Stimulated activated CD8-positive, alpha-beta memory T cell treated with anti-CD3 and anti-CD28 coated beads, Interleukin-15, amount 100 ng/mL, for 4 hours (primary cell): Measurements from ENCODE around the gene CDC25A.

Experiments
- DNase-seq, 2 donors: peaks; one replicate each; pipeline ENCODE4 v3.0.0-alpha.2; 2020; ENCODE audit warnings: low read depth in 2 of 2

Gene CDC25A

GRCh38 chr3:48194446-48195071 is 6.3 kb upstream of the CDC25A start:
- no peak for DNase-seq

- no peak for DNase-seq
Measured at GRCh38 chr3:48190911-48191310, 2.7 kb upstream of the CDC25A start.

DNA sequence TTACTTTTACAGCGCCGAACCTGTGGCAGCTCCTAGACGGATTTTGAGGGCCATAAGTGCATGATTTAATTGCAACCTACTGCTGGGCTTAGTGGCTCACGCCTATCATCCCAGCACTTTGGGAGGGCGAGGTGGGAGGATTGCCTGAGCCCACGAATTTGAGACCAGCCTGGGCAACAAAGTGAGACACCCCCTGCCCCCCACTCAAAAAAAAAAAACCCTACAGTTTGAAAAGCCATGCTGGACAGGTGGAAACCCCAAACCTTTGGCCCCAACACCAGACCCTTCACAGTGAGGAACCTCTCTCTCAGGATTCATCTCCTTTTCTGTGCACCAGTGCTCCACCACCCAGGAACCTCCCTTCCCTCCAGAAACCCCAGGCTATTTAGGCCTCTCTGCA is 1.1 kb upstream of the CDC25A start:
- DNase-seq = no peak

- peak in 1 of 2 donors; percentile 6 for DNase-seq
Measured at GRCh38 chr3:48187579-48188265, 495 bp downstream of the CDC25A start.

GRCh38 chr3:48187301-48187578 is 977 bp downstream of the CDC25A start:
- DNase-seq = no peak

GRCh38 chr3:48186631-48187300 is 1.5 kb downstream of the CDC25A start:
- no peak for DNase-seq

- DNase-seq = no peak
Measured at GRCh38 chr3:48185129-48185528, 3.1 kb downstream of the CDC25A start.

- no peak for DNase-seq
Measured at GRCh38 chr3:48184299-48184698, 3.9 kb downstream of the CDC25A start.

DNA sequence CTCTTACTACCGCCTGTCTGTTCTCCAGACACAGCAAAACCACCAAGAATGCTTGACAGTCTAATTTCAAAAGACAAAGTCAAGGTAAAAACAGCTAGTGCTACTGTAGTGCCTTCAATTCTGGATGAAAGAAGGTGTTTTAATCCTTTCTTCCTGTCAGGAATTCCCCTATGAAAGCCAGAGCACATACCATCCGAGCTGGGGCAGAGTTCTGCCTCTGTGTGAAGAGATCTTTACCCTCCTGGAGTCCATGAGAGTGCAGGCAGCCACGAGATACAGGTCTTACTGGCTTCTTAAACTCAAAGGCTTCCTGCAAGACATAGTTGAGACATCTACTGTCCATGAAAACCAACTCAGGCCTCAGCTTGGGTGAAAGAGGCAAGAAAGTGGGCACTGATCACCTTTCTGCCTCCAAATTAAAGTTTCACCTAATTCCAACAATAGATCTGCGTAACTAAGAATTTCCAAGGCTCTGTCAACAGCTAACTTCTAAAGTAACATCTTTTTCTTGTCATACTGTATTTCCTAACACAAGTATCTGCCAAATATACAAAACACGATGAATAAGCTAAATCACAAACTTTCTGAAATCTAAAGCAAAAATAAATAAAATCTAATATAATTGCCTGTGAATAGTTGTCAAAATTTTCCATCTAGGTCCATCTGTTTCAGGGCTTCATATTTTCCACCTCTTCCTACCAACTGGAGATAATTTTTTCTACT is 7.5 kb downstream of the CDC25A start:
- no peak for DNase-seq

- no peak for DNase-seq
Measured at GRCh38 chr3:48180021-48180420, 8.2 kb downstream of the CDC25A start.

GRCh38 chr3:48178072-48178471 is 10.1 kb downstream of the CDC25A start:
- DNase-seq = no peak

- peak in 1 of 2 donors; percentile 18 for DNase-seq
Measured at GRCh38 chr3:48157950-48158376, 30.3 kb downstream of the CDC25A start.

DNA sequence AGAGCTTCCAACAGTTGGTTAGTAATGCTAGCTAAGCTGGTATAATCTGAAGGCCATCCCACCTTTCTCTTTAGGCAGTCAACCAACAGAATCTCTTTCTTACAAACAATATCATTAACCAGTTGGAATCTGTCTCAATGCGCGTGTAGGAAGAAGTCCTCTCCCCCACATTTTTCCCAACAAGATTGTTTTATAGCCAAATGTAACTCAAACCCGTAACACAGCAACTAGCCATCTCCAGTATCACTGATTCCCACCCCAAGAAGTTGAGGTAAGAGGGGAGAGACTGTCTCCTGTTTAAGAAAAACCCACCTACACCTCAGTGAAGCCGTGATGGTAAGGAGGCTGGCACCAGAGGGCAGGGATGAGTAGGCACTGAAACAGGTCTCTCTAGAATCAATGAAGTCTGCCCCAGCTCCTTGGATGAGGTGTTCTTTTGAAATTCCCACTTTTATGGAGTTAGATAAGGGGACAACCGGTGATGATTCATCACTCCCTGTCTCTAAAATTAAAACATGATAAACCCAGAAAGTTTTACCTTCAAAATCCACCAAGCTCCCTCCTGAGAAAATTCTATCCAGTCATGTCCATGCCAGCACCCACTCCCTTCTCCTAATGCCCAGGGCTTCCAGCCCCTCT is 30.9 kb downstream of the CDC25A start:
- no peak for DNase-seq

GRCh38 chr3:48156163-48156562 is 32.1 kb downstream of the CDC25A start:
- no peak for DNase-seq

DNA sequence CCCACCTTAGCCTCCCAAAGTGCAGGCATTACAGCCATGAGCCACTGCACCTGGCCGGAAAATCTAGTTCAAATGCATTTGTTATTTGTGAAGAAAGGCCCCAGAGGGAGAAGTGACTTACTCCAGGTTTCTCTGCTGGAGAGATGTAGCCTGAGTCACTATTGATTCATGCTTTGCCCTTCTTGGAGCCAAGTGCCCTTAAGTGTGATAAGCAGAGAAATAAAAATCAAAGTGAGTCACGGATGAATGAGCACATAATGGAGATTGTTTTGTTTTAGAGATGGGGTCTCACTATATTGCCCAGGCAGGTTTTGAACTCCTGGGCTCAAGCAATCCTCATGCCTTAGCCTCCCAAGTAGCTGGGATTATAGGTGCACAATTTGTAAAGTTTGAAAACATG is 33.1 kb downstream of the CDC25A start:
- no peak for DNase-seq

GRCh38 chr3:48151807-48152427 is 36.3 kb downstream of the CDC25A start:
- DNase-seq = no peak

DNA sequence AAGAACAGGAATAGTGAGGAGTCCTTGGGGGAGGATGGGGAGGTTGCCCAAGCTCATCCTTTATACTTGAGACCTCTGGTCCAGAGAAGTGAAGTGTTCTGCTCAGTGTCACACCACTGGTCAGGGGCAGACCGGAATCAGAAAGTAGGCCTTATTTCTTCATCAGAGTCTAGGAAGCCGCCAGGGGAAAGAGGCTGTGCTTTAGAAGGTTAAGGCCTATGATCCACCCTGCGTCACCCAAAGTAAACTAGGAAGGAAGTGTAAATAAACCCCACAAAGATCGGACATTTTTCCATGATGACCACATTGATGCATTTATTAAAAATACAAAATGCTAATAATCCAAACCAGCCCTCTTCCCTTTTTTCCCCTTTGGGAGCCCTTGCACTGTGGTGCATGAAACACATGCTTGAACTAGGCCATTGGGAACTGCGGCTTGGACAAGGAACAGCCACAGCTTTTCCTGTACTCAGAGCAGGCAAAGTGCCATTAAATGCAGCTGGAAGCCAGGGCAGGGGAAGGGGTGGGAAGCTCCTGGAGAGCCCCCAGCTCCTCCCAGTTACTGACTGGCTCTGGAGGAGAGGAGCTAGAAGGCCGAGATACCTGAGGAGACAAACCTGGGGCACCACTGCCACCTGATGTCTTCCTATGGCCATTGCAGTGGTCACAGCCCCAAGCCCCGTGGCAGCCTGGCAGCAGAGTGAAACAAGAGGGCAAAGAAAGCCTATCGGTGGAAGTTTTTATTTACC is 37.0 kb downstream of the CDC25A start:
- DNase-seq = peak; percentile 3

DNA sequence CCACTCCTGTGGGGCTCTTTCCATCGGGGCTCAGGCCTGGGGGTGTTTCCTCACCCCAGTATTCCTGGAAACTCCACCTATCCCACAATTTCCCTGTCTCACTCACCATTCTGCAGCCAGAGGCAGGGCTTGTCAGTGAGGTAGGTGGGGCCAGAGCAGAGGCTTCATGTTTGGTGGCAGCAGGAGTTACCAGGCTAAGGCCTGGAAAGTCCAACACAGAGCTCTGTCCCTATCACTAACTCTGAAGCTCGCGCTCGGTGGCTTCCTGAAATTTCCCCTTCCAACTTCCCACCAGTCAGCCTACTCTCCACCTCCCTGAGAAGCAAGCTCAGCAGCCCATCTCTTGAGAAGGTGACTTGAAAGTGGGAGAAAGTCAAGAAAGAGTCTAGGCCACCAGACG is 44.2 kb downstream of the CDC25A start:
- DNase-seq = no peak

GRCh38 chr3:48143567-48143966 is 44.6 kb downstream of the CDC25A start:
- no peak for DNase-seq

GRCh38 chr3:48142316-48142870 is 45.8 kb downstream of the CDC25A start:
- no peak for DNase-seq
